ENCODE results near the gene KIRREL1. TPM values are rescaled to one million over a fixed set of nuclear protein-coding genes. Genes with fewer than 3 reads are reported as not detected.

The KIRREL1 gene
- total RNA-seq, 1 experiment from 2014 or later, result 30.5 TPM

- H4K91ac ChIP-seq (ENCODE audit: insufficient read length, low read depth, low read length), result no peak overlapping the region
- H3K4ac ChIP-seq (ENCODE audit: low read depth, low read length), result no peak overlapping the region
- no peaks in the 10 kb centered on the region for H3K79me1 ChIP-seq (ENCODE audit: insufficient read depth, low read depth, low read length, poor library complexity, severe bottlenecking)
- Mint-ChIP-seq H3K4me1 (peaks cover 46 to 47% of the 10 kb centered on the region in 2 experiments), H3K36me3 (ENCODE audit: insufficient read depth in 1 of 3, low read depth in 3 of 3) (peaks cover 26 to 51% (median 38%) of the 10 kb centered on the region in 3 experiments), H3K27ac (peak overlapping the region in 2 of 3 experiments; percentile 5 to 31; a peak in 1 of 7 replicates), H3K27me3 (ENCODE audit: low read depth) (no peaks in the 10 kb centered on the region; the same call in 1 of the 2 replicates), H3K4me3 (no peak overlapping the region), H3K9me3 (no peaks in the 10 kb centered on the region)
- no peak overlapping the region for H3K27ac ChIP-seq (ENCODE audit: insufficient read length, low read depth, low read length)
- no peak overlapping the region for H2BK12ac ChIP-seq (ENCODE audit: insufficient read length, low read depth, low read length)
- no peak overlapping the region for H3K18ac ChIP-seq (ENCODE audit: insufficient read length, low read depth, low read length)
- H3K23ac ChIP-seq (ENCODE audit: insufficient read length, low read depth, low read length), result no peak overlapping the region
- H2AK5ac ChIP-seq (ENCODE audit: insufficient read length, low read length), result no peak overlapping the region
- H3K4me1 ChIP-seq (ENCODE audit: insufficient read depth, low read length), result peaks cover 19% of the 10 kb centered on the region; the same call in 1 of the 2 replicates
- peak; percentile 75 for DNase-seq
- TF ChIP-seq CTCF (conservative IDR thresholded peaks at IDR 0.05), result peak; percentile 90
- no peak overlapping the region for H2BK20ac ChIP-seq (ENCODE audit: low read depth, low read length, poor library complexity, severe bottlenecking)
- H3T11ph ChIP-seq (ENCODE audit: low read length), result no peak overlapping the region
- no peak overlapping the region for H3K9ac ChIP-seq (ENCODE audit: extremely low read depth, insufficient read length, low read length)
- no peak overlapping the region for H2BK15ac ChIP-seq (ENCODE audit: low read depth, low read length)
- no peak overlapping the region for H3K56ac ChIP-seq (ENCODE audit: insufficient read length, low read depth, low read length)
- H3K14ac ChIP-seq (ENCODE audit: insufficient read depth, low read length), result no peak overlapping the region
- no peak overlapping the region for H4K5ac ChIP-seq (ENCODE audit: insufficient read length, low read depth, low read length)
- H3K4me2 ChIP-seq (ENCODE audit: insufficient read depth, insufficient read length, low read length), result no peak overlapping the region
- H3K23me2 ChIP-seq (ENCODE audit: insufficient read length, low read depth, low read length, poor library complexity, severe bottlenecking), result no peaks in the 10 kb centered on the region
- H2AFZ ChIP-seq (ENCODE audit: low read length), result no peak overlapping the region
- no CpG with 5 or more reads among the region's 4 CpGs for WGBS (ENCODE audit: extremely low coverage, insufficient read length, low lambda C conversion rate)
- no peaks in the 10 kb centered on the region for H3K9me3 ChIP-seq (ENCODE audit: control insufficient read depth, low read depth, low read length)
- no peaks in the 10 kb centered on the region for H3K27me3 ChIP-seq (ENCODE audit: insufficient read depth, low read length)
- H4K8ac ChIP-seq (replicated peaks; ENCODE audit: insufficient read length, low read depth, low read length), result no peak overlapping the region
- no peak overlapping the region for H2BK5ac ChIP-seq (ENCODE audit: insufficient read length, low read length)
- H3K79me2 ChIP-seq (ENCODE audit: insufficient read depth, low read length), result no peaks in the 10 kb centered on the region
- H4K20me1 ChIP-seq (ENCODE audit: control insufficient read depth, insufficient read depth, insufficient read length), result no peaks in the 10 kb centered on the region
- no peak overlapping the region for H2BK120ac ChIP-seq (ENCODE audit: low read depth, low read length, poor library complexity, severe bottlenecking)
These were observed 102.4 kb downstream of the KIRREL1 start for GRCh38 chr1:158095737-158096335.

Measured in H9 (cell line).